Measurements from ENCODE around the gene SUSD6.

SUSD6 gene

DNA sequence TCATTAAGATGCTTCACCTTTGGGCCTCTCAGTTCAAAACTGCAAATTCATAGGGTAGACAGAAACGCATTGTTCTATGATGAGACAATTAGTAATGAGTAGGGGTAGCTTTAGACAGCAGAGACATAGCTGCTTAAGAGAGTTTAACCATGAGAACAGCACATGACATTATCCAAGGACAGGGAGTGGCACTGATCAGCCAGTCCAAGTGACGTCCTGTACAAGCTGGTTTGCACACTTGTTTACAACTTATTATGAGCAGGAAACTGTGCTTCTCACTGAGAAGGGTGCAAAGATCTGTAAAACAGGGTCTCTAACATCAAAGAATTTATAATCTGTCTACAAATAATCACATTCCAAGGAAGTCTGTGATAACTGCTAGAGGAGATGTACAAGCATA, 144.4 kb downstream of the SUSD6 start:
- H3K4me3 ChIP-seq (ENCODE audit: low read length): no peak overlapping the region
- TF ChIP-seq, protein P1, sequence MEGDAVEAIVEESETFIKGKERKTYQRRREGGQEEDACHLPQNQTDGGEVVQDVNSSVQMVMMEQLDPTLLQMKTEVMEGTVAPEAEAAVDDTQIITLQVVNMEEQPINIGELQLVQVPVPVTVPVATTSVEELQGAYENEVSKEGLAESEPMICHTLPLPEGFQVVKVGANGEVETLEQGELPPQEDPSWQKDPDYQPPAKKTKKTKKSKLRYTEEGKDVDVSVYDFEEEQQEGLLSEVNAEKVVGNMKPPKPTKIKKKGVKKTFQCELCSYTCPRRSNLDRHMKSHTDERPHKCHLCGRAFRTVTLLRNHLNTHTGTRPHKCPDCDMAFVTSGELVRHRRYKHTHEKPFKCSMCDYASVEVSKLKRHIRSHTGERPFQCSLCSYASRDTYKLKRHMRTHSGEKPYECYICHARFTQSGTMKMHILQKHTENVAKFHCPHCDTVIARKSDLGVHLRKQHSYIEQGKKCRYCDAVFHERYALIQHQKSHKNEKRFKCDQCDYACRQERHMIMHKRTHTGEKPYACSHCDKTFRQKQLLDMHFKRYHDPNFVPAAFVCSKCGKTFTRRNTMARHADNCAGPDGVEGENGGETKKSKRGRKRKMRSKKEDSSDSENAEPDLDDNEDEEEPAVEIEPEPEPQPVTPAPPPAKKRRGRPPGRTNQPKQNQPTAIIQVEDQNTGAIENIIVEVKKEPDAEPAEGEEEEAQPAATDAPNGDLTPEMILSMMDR (IDR thresholded peaks at IDR 0.05; ENCODE audit: insufficient read depth, low read depth, low read length, missing control alignments): no peak
- no peak for DNase-seq (ENCODE audit: low read depth)

- H3K4me3 ChIP-seq (ENCODE audit: low read length): no peak overlapping the region
- no peak for DNase-seq (ENCODE audit: low read depth)
- TF ChIP-seq, protein P1 (IDR thresholded peaks at IDR 0.05; ENCODE audit: insufficient read depth, low read depth, low read length, missing control alignments): no peak
Measured at GRCh38 chr14:69756298-69756697, 144.9 kb downstream of the SUSD6 start.

- H3K4me3 ChIP-seq (ENCODE audit: low read length): no peak overlapping the region
- DNase-seq (ENCODE audit: low read depth): no peak
- TF ChIP-seq, protein P1 (IDR thresholded peaks at IDR 0.05; ENCODE audit: insufficient read depth, low read depth, low read length, missing control alignments): no peak
Measured at GRCh38 chr14:69760810-69761209, 149.4 kb downstream of the SUSD6 start.

DNA sequence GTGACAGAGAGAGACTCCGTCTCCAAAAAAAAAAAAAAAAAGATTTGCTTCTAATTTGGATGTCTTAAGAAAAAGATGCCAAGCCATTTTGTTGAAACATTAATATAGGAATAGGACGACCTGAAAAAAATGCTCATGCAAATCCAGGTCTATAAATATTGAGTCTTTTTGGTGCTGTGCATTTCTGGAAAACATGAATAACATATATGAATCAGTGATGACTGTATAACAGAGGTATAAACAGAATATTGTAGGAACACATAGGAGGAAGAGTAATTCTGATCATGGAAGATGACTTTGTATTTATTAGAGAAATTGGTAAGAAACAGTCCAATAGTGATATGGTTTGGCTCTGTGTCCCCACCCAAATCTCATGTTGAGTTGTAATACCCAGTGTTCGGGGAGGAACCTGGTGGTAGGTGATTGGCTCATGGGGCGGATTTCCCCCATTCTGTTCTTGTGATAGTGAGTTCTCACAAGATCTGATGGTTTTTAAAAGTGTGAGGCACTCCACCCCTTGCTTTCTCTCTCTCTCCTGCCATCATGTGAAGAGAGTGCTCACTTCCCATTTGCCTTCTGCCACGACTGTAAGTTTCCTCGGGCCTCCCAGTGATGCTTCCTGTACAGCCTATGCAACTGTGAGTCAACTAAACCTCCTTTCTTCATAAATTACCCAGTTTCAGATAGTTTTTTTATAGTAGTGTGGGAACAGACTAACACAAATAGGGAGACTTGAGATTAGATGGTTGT, 152.5 kb downstream of the SUSD6 start:
- no peak overlapping the region for H3K4me3 ChIP-seq (ENCODE audit: low read length)
- TF ChIP-seq, protein P1 (IDR thresholded peaks at IDR 0.05; ENCODE audit: insufficient read depth, low read depth, low read length, missing control alignments): no peak
- DNase-seq (ENCODE audit: low read depth): no peak
